ENCODE measurements around the gene METTL16. TPM values are rescaled to one million over a fixed set of nuclear protein-coding genes. Genes with fewer than 3 reads are reported as not detected.
"Not testable (repeated sequence)": the region's sequence is repeated elsewhere in the genome, so short reads cannot be mapped to it uniquely, and the experiment has no call there.

METTL16 gene
- total and polyA plus RNA-seq, 9 of the 15 experiments (the other 6 are each of a cell fraction or from before 2014, with no cell fraction given), result 12.1 to 30.5 (median 19.8) TPM

DNA sequence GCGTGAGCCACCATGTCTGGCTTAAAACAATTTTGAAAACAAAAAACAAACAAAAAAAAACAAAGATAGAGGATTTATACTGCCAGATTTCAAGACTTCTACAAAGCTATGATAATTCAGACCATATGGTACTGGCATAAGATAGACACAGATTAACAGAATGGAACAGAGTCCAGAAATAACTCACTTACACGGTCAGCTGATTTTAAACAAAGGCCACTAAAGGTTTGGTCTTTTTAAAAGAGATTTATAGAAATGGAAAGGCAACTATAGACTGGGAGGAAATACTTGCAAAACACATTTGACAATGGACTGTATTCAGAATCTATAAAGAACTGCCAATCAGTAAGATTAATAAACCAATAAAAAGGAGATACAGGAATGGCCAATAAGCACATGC, 62.2 kb downstream of the METTL16 start (continued):
- TF ChIP-seq, protein P1, sequence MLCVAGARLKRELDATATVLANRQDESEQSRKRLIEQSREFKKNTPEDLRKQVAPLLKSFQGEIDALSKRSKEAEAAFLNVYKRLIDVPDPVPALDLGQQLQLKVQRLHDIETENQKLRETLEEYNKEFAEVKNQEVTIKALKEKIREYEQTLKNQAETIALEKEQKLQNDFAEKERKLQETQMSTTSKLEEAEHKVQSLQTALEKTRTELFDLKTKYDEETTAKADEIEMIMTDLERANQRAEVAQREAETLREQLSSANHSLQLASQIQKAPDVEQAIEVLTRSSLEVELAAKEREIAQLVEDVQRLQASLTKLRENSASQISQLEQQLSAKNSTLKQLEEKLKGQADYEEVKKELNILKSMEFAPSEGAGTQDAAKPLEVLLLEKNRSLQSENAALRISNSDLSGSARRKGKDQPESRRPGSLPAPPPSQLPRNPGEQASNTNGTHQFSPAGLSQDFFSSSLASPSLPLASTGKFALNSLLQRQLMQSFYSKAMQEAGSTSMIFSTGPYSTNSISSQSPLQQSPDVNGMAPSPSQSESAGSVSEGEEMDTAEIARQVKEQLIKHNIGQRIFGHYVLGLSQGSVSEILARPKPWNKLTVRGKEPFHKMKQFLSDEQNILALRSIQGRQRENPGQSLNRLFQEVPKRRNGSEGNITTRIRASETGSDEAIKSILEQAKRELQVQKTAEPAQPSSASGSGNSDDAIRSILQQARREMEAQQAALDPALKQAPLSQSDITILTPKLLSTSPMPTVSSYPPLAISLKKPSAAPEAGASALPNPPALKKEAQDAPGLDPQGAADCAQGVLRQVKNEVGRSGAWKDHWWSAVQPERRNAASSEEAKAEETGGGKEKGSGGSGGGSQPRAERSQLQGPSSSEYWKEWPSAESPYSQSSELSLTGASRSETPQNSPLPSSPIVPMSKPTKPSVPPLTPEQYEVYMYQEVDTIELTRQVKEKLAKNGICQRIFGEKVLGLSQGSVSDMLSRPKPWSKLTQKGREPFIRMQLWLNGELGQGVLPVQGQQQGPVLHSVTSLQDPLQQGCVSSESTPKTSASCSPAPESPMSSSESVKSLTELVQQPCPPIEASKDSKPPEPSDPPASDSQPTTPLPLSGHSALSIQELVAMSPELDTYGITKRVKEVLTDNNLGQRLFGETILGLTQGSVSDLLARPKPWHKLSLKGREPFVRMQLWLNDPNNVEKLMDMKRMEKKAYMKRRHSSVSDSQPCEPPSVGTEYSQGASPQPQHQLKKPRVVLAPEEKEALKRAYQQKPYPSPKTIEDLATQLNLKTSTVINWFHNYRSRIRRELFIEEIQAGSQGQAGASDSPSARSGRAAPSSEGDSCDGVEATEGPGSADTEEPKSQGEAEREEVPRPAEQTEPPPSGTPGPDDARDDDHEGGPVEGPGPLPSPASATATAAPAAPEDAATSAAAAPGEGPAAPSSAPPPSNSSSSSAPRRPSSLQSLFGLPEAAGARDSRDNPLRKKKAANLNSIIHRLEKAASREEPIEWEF (CRISPR knock-in tag; IDR thresholded peaks at IDR 0.05), result no peak
- TF ChIP-seq YY1 (IDR thresholded peaks at IDR 0.05; ENCODE audit: borderline replicate concordance in 1 of 3, control insufficient read depth in 1 of 3, extremely low read depth in 1 of 3, insufficient read depth in 3 of 3, insufficient read length in 1 of 3, insufficient replicate concordance in 2 of 3, low read depth in 1 of 3, low read length in 2 of 3) (no peak), BRF1 (IDR thresholded peaks at IDR 0.05; ENCODE audit: borderline replicate concordance, extremely low read depth, insufficient read length) (no peak)

DNA sequence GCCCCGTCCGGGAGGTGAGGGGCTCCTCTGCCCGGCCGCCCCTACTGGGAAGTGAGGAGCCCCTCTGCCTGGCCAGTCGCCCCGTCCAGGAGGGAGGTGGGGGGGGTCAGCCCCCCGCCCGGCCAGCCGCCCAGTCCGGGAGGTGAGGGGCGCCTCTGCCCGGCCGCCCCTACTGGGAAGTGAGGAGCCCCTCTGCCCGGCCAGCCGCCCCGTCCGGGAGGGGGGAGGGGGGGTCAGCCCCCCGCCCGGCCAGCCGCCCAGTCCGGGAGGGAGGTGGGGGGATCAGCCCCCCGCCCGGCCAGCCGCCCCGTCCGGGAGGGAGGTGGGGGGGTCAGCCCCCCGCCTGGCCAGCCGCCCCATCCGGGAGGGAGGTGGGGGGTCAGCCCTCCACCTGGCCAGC, 64.2 kb downstream of the METTL16 start:
- H4K20me1 ChIP-seq (replicated peaks; ENCODE audit: control insufficient read depth, insufficient read depth, low read length); FAIRE-seq; H3K27ac ChIP-seq (ENCODE audit: extremely low read depth, low read depth, low read length); POLR2A ChIA-PET; H3K27me3 ChIP-seq (ENCODE audit: control insufficient read depth in 2 of 2, insufficient read depth in 2 of 2, low read length in 2 of 2); intact Hi-C loops (cut with micrococcal nuclease); H3K9ac ChIP-seq (ENCODE audit: insufficient read depth in 1 of 2, low read depth in 2 of 2, low read length in 2 of 2); H3K9me3 ChIP-seq (replicated peaks; ENCODE audit: control insufficient read depth, insufficient read depth, low read depth, low read length); DNase-seq (ENCODE audit: extremely low read depth in 1 of 4, low spot score in 3 of 4); H2AFZ ChIP-seq (ENCODE audit: low read depth, low read length); H3K36me3 ChIP-seq (ENCODE audit: control insufficient read depth, insufficient read depth, low read length); H3K4me2 ChIP-seq (ENCODE audit: insufficient read depth, low read length); CTCF ChIA-PET (ENCODE audit: low intra/inter-chr PET ratio); H3K9me1 ChIP-seq (ENCODE audit: control insufficient read depth, insufficient read depth, low read length); H3K4me3 ChIP-seq; in situ Hi-C loops (cut with MboI); H3K4me1 ChIP-seq (replicated peaks in 1 of 2; ENCODE audit: control insufficient read depth in 2 of 2, insufficient read depth in 2 of 2, low read length in 2 of 2); ATAC-seq; H3K79me2 ChIP-seq (ENCODE audit: control insufficient read depth, insufficient read depth, low read length); BruUV-seq (replicated peaks): not testable (repeated sequence)
- no CpG with 5 or more reads among the region's 29 CpGs for WGBS (ENCODE audit: insufficient coverage, low coverage, missing lambda C conversion rate)

Data from K562 (cell line).